ENCODE data around the gene ANO4. TPM values are rescaled to one million over a fixed set of nuclear protein-coding genes. Genes with fewer than 3 reads are reported as not detected.

ANO4 gene
- total RNA-seq, 2 donors from 2014 or later: 0.19 to 0.32 TPM

- H3K9ac ChIP-seq (ENCODE audit: low read depth in 2 of 2, low read length in 2 of 2): no peak overlapping the region
- no peaks in the 10 kb centered on the region for H3K27me3 ChIP-seq
- intact Hi-C loops (cut with DNase I): no loop called here
Measured at GRCh38 chr12:100953217-100953616, 158.6 kb downstream of the ANO4 start.

GRCh38 chr12:100953677-100954076 is 159.1 kb downstream of the ANO4 start:
- no peaks in the 10 kb centered on the region for H3K9me3 ChIP-seq
- no peaks in the 10 kb centered on the region for H3K27me3 ChIP-seq
- H3K36me3 ChIP-seq: no peaks in the 10 kb centered on the region
- no peak overlapping the region for H3K4me3 ChIP-seq
- no peak for TF ChIP-seq CTCF (IDR thresholded peaks at IDR 0.05)
- no peak overlapping the region for H3K9ac ChIP-seq (ENCODE audit: low read depth in 2 of 2, low read length in 2 of 2)
- DNase-seq: no peak
- no peak overlapping the region for H3K27ac ChIP-seq
- no peaks in the 10 kb centered on the region for H3K4me1 ChIP-seq
- intact Hi-C loops (cut with DNase I): no loop called here

More at GRCh38 chr12:100953217-100953616, 158.6 kb downstream of the ANO4 start:
- Histone ChIP-seq H3K4me1 (no peaks in the 10 kb centered on the region), H3K36me3 (no peaks in the 10 kb centered on the region), H3K9me3 (no peaks in the 10 kb centered on the region), H3K4me3 (no peak overlapping the region), H3K27ac (no peak overlapping the region)
- TF ChIP-seq CTCF (IDR thresholded peaks at IDR 0.05): no peak
- DNase-seq: no peak

- no peak overlapping the region for H3K9ac ChIP-seq (ENCODE audit: low read depth in 2 of 2, low read length in 2 of 2)
- intact Hi-C loops (cut with DNase I): no loop called here
- no peaks in the 10 kb centered on the region for H3K36me3 ChIP-seq
- H3K4me1 ChIP-seq: no peaks in the 10 kb centered on the region
- no peak overlapping the region for H3K27ac ChIP-seq
- H3K9me3 ChIP-seq: no peaks in the 10 kb centered on the region
- H3K27me3 ChIP-seq: no peaks in the 10 kb centered on the region
- no peak for TF ChIP-seq CTCF (IDR thresholded peaks at IDR 0.05)
- H3K4me3 ChIP-seq: no peak overlapping the region
- DNase-seq: no peak
Measured at GRCh38 chr12:100954118-100954517, 159.5 kb downstream of the ANO4 start.

GRCh38 chr12:100955139-100955538 is 160.6 kb downstream of the ANO4 start:
- intact Hi-C loops (cut with DNase I): no loop called here
- H3K4me3 ChIP-seq: no peak overlapping the region
- TF ChIP-seq CTCF (IDR thresholded peaks at IDR 0.05): no peak
- H3K4me1 ChIP-seq: no peaks in the 10 kb centered on the region
- no peaks in the 10 kb centered on the region for H3K36me3 ChIP-seq
- no peak for DNase-seq
- H3K27me3 ChIP-seq: no peaks in the 10 kb centered on the region
- no peak overlapping the region for H3K27ac ChIP-seq
- H3K9me3 ChIP-seq: no peaks in the 10 kb centered on the region
- H3K9ac ChIP-seq (ENCODE audit: low read depth in 2 of 2, low read length in 2 of 2): no peak overlapping the region

DNA sequence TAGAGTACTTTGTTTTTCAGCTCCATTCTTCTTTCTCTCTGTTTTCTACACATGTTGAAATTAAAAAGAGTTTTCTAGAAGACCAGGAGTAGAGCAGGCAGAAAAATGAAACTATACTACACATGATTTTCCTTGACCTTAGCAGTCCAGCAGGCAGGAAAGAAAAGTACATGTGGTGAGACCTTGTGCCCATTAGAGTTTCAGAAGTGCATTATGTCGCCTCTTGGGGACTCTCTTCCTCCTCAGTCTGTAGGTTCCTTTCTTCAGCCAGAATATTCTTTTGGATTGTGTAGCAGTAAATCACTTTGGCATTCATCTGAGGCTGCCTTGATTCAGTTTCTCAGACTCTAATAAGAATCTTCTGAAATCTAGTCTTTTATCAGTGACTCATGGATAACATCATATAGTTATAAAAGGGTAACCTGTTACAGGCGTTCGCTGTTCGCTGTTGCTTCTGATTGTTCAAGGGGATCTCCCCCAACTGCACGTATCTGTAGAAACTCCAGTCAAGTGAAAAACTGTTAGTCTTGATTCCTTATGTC is 161.8 kb downstream of the ANO4 start:
- Histone ChIP-seq H3K9ac (ENCODE audit: low read depth in 2 of 2, low read length in 2 of 2) (no peak overlapping the region), H3K9me3 (no peaks in the 10 kb centered on the region), H3K4me3 (no peak overlapping the region), H3K27ac (no peak overlapping the region), H3K27me3 (no peaks in the 10 kb centered on the region), H3K36me3 (no peaks in the 10 kb centered on the region), H3K4me1 (no peaks in the 10 kb centered on the region)
- TF ChIP-seq CTCF (IDR thresholded peaks at IDR 0.05): no peak
- no peak for DNase-seq
- intact Hi-C loops (cut with DNase I): no loop called here

Data from colonic mucosa (tissue), 4 donors.